SH-SY5Y (cell line): ENCODE data around the gene NCK2.

Experiments used
- GATA2 ChIP-seq: IDR thresholded peaks from 2 replicates; pipeline ENCODE4 v1.6.1; 2011; ENCODE audit warnings: mild to moderate bottlenecking, low read depth, low read length
- GATA3 ChIP-seq: IDR thresholded peaks from 2 replicates; pipeline ENCODE4 v1.6.1; 2011; ENCODE audit warnings: low read depth, mild to moderate bottlenecking, low read length, moderate library complexity

The NCK2 gene

GRCh38 chr2:105882920-105883435 is 138.3 kb downstream of the NCK2 start:
- TF ChIP-seq GATA3 = no peak
- no peak for TF ChIP-seq GATA2

GRCh38 chr2:105883911-105884694 is 139.4 kb downstream of the NCK2 start:
- TF ChIP-seq GATA2 (no peak), GATA3 (no peak)

- TF ChIP-seq GATA3 (no peak), GATA2 (no peak)
Measured at GRCh38 chr2:105885456-105885855, 140.7 kb downstream of the NCK2 start.

GRCh38 chr2:105886029-105886454 is 141.3 kb downstream of the NCK2 start:
- no peak for TF ChIP-seq GATA3

GRCh38 chr2:105886687-105887086 is 142.0 kb downstream of the NCK2 start:
- TF ChIP-seq GATA3 = no peak
- TF ChIP-seq GATA2 = no peak

- no peak for TF ChIP-seq GATA2
- TF ChIP-seq GATA3 = no peak
Measured at GRCh38 chr2:105887256-105887655, 142.5 kb downstream of the NCK2 start.

- TF ChIP-seq GATA2 (no peak), GATA3 (no peak)
Measured at GRCh38 chr2:105888625-105889024, 143.9 kb downstream of the NCK2 start.

GRCh38 chr2:105889046-105889445 is 144.3 kb downstream of the NCK2 start:
- TF ChIP-seq GATA3 = no peak
- no peak for TF ChIP-seq GATA2

GRCh38 chr2:105890111-105890510 is 145.4 kb downstream of the NCK2 start:
- TF ChIP-seq GATA3 (no peak), GATA2 (no peak)

- TF ChIP-seq GATA2 = no peak
- no peak for TF ChIP-seq GATA3
Measured at GRCh38 chr2:105890856-105891255, 146.1 kb downstream of the NCK2 start.

GRCh38 chr2:105893011-105893995 is 148.6 kb downstream of the NCK2 start:
- TF ChIP-seq GATA3 (no peak), GATA2 (no peak)

GRCh38 chr2:105894327-105894944 is 149.7 kb downstream of the NCK2 start:
- TF ChIP-seq GATA2 (no peak), GATA3 (no peak)

GRCh38 chr2:105895990-105896764 is 151.5 kb downstream of the NCK2 start:
- no peak for TF ChIP-seq GATA2
- TF ChIP-seq GATA3 = no peak
